Dedifferentiated amniotic fluid mesenchymal stem cell (primary cell): ENCODE data around the gene CLEC11A.
A peak's percentile ranks its signal among the peaks of the same experiment; 100 is the strongest.

Experiments
- DNase-seq: peaks from one replicate; pipeline ENCODE4 v3.0.0-alpha.2; 2016; ENCODE audit errors: extremely low spot score

The CLEC11A gene

DNA sequence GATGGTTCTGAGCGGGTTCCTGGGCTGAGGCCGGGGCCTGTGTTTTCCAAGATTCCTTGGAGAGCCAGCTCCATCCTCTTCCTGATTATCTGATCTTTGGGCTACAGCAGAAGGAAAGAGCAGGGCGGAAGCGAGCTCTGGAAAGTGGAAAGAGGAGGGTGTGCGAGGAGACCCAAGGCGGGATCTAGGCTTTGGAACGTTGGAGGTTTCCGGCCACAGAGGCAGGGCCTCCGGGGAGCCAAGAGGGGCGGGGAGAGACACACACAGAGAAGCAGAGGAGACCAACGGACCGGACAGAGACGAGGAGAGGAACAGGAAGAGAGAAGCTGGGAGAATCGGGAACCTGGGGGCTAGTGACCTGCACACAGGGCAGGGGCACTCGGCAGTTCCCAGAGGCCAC, at the start of gene CLEC11A:
Gene CLEC11A (plus strand): TSS at position 296 of the 400 bp plus-strand sequence. CDS start 162 bp downstream, outside the sequence.
- peak; percentile 20 for DNase-seq

DNA sequence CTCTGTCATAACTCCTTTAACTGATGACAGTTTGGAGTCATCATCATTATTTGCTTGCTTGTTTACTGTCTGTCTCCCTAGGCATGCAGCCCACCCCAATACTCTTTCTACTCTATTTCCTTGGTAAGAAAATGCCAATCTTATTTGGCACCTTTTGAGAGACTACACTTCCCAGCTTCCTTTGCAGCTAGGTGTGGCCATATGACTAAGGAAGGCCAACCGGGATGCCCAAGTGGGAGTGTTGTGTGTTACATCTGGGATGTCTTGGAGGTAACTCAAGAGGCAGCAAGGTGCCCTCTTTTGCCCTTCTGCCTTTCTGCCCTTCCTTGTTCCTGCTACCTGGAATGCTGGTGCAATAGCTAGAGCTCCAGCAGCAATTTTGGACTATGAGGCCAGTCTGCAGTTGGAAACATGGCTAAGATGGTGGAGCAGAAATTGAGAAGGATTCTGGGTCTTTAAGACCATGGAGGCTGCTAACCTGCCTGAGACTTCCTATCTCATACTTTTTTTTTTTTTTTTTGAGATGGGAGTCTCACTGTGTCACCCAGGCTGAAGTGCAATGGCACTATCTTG, 46.5 kb upstream of the CLEC11A start:
- DNase-seq: no peak

DNA sequence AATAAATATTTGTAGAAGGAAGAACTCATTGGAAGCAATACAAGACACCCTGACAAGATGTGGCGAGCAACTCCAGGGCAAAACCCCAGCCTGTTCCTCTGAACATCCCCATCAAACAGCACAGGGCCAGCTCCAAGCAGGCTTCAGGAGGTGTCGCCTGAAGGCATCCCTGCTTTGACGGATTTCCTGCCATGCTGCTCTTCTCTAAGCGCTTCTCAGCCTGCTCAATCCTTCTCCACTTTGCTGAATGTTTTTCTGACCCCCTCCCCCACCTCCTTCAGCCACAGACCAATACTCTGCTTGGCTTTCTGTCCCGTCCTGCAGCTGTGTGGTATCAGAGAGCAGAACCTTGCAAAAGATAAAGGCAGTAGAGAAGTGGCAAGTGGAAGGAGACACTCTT, 45.5 kb upstream of the CLEC11A start:
- DNase-seq: no peak

DNA sequence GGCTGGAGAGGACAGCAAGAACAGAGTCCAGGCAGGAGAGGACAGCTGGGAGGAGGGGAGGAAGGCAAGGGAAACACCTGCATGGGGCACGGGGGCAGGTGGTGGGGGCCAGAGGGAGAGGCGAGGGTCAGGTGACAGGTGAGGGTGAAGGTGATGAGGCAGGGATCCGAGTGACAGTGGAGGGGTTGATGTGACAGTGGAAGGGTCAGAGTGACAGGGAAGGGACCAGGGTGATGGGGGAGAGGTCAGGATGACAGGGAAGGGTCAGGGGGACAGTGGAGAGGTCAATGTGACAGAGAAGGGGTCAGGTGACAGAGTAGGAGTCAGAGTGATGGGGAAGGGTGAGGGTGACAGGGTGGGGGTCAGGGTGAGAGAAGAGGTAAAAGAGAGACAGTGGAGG, 44.8 kb upstream of the CLEC11A start:
- DNase-seq: no peak

DNA sequence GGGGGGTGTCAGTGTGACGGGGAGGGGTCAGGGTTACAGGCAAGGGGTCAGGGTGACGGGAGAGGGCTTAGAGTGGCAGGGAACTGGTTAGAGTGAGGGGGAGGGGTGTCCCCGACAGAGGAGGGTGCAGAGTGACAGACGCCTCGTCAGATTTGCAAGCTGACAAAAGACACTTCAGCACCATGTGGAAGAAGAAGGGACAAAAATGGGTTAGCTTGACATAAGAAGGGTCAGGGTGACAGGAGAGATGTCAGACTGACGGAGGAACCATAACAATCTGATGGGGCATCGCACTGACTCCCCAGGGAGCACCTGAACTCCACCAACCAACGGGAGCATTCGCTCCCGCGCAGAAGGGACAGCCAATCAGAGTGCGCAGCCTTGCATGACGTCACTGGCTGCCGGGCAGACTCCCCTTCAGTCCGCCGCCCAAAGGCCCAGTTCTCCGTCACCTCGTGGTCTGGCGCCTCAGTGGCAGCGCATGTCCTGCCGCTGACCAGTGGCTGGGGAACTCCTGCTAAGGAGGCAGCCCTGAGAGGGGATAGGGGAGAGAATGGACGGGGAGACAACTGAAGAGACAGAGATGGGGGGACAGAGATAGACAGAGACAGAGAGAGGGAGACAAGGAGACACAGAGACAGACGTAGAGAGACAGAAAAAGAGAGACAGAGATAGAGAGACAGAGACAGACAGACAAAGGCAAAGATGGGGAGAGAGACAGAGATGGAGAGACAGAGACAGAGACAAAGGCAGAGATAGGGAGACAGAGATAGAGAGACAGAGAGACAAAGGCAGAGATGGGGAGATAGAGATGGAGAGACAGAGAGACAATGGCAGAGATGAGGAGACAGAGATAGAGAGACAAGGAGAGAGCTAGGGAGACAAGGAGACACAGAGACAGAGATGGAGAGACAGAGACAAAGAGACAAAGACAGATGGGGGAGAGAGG, 43.7 kb upstream of the CLEC11A start:
- DNase-seq: peak; percentile 24

DNA sequence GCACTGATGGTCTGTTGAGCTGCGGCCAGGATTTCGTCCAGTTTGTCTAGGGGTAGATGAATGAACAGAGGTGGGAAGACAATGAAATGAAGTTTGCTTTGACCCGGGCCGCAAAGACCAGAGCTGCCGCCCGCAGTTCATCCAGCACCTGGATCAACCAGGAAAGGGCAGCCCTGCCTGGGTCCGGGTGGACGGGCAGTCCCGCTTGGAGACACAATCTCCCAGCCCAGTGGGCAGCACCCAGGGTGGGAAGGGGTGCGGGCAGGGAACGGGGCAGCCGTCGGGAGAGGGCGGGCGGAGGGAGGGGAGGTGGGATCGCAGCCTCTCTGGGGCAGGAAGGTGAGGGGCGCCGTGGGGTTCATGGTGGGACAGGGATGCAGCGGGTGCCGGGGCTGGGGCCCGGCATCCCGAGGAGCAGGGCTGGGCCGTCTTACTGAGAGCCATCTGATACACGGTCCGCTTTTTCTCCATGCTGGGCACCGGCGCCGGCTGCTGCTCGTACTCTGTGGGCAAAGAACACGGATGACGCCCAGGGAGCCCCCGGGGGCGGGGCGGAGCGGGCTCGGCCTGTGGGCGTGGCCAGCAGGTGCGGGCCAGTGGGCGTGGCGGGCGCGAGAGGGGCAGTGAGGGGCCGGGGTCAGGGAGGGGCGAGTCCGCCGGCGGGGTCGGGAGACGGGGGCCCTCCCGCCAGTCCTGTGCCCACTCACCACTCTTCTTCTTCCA, 36.7 kb upstream of the CLEC11A start:
- no peak for DNase-seq

- no peak for DNase-seq
These were observed 34.4 kb upstream of the CLEC11A start for GRCh38 chr19:50688766-50689165.

GRCh38 chr19:50690439-50690838, 32.7 kb upstream of the CLEC11A start:
- DNase-seq: no peak

GRCh38 chr19:50693064-50693975, 29.8 kb upstream of the CLEC11A start:
- no peak for DNase-seq

DNA sequence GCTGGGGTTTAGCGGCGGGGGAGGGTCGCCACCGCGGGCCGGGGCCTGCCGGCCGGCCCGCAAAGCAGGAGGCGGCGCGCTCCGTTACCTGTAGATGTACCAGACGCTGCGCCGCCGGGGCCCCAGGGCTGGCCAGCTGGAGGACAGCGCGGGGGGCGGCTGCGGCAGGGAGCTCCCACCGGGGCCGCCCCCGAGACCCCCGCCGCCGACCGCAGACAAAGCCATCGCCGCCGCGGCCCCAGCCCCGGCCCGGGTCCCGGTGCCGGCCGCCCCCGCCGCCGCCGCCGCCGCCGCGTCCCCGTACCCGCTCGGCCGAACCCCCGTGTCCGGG, 28.4 kb upstream of the CLEC11A start:
- DNase-seq: no peak

- no peak for DNase-seq
These were observed 27.7 kb upstream of the CLEC11A start for GRCh38 chr19:50695251-50696093.

DNA sequence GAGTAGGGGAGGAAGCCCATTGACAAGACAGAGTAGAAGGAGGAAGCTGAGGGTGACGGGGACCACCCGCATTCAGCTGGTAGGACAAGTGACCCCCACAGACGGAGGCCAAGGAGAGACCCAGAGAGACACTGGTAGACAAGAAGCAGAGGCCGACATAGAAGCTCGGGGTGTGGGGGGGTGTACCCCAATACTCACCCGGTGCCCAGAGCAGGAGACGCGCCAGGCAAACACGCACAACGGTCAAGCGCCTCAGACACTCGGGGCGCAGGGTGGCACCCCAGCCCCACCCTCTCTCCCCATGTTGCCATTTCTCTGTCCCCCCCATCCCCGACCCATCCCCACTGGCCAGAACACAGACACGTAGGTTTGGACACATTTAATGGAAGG, 27.1 kb upstream of the CLEC11A start:
- no peak for DNase-seq

DNA sequence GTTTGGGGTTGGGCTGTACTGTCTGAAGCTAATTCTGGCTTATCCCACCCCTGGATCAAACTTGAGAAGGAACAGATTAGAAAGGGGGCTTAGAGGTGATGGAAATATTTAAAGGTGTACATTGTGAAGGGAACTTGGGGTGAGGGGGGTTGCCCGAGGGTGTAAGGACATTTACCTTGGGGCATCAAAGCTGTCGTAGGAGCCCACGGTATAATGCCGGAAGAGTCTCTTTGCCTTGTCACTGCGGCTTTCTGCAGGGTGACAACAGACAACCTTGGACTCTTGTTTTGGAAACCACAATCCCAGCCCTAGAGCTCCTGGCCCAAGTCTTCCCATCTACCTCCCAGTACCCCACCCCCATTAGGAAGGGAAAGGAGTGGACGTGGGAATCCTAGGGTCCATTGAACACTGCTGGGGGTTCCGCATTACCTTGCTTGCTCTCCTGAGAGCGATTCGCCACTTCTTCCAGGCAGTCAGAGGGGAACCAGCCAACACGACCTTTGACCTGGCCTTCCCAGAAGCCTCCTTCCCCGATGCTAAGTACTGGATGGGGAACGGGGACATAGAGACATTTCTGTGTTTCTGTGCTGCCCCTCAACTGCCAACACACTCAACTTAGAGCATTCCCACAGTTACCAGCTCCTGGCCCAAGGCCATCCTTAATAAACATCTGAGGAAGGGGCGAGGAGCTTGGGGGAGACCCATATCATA, 25.6 kb upstream of the CLEC11A start:
- DNase-seq: no peak

DNA sequence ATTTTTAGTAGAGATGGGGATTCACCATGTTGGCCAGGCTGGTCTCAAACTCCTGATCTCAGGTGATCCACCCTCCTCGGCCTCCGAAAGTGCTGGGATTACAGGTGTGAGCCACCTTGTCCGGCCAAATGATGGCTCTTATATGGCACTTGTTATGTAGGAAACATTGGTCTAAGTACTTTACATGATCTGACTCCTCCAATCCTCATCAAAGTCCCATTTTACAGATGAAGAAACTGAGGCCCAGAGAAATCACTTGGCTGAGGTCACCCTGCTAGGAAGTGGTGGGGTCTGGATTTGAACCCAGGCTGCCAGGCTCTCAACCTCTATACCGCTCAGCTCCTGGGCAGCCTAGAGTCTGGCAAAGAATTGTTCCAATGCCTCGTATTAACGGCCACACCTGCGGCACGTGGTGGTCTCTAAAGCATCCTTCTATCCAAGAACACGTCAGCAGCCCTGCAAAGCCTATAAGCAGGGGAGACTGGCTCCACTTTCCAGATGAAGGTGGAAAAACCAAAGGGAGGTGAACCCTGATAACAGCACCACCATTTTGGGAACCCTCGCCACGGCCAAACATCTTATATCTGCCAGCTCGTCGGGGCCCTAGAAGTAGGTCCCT, 21.7 kb upstream of the CLEC11A start:
- no peak for DNase-seq

GRCh38 chr19:50702158-50702870, 20.9 kb upstream of the CLEC11A start:
- no peak for DNase-seq

GRCh38 chr19:50702871-50703829, 20.0 kb upstream of the CLEC11A start:
- no peak for DNase-seq

- DNase-seq: no peak
These were observed 19.0 kb upstream of the CLEC11A start for GRCh38 chr19:50703915-50704796.
